GM12878 (cell line): ENCODE measurements around the gene ABCB9. TPM values are rescaled to one million over a fixed set of nuclear protein-coding genes. Genes with fewer than 3 reads are reported as not detected.
A peak's percentile ranks its signal among the peaks of the same experiment; 100 is the strongest.

Source experiments
- ATAC-seq: fragments of 200-7000 bp; cut with Tn5 transposase; 3 replicates; pipeline ENCODE4 v1.9.1; 2020; ENCODE audit warnings: mild to moderate bottlenecking, moderate library complexity
- BruUV-seq: library from RNA; stranded (reverse); fragments of 400-500 nt; replicated peaks from 2 replicates; lab custom pipeline; 2021; lab: Mats Ljungman, UMichigan
- CTCF ChIA-PET: fragments of 300-600 bp; sonication (Branson Sonifier 250); formaldehyde crosslinking; extraction: SDS; loops from one replicate; lab custom pipeline; 2021; ENCODE audit warnings: inconsistent platforms; lab: Yijun Ruan, JAX
- POLR2A ChIA-PET: fragments of 350-600 bp; formaldehyde crosslinking; extraction: SDS; loops from one replicate; lab custom pipeline; 2021; ENCODE audit warnings: inconsistent platforms; lab: Charles Lee
- RAD21 ChIA-PET: fragments of 300-600 bp; sonication (Branson Sonifier 250); formaldehyde crosslinking; loops from one replicate; lab custom pipeline; 2023; ENCODE audit warnings: antibody characterized with exemption; ENCODE audit not compliant: unreplicated experiment; lab: Charles Lee
- SMC1A ChIA-PET: fragments of 300-600 bp; sonication (Branson Sonifier 250); formaldehyde crosslinking; loops from one replicate; lab custom pipeline; 2023; ENCODE audit not compliant: unreplicated experiment, uncharacterized antibody; lab: Charles Lee
- DNase-seq: peaks from one replicate; pipeline ENCODE4 v3.0.0-alpha.2; 2011; ENCODE audit warnings: low read depth, low spot score
- FAIRE-seq: peaks from 3 replicates; lab custom pipeline; 2011; peaks lifted over from hg19 to GRCh38; lab: Jason Lieb, UNC
- H2AFZ ChIP-seq: 2 replicates; pipeline ENCODE4 v1.6.0; 2011; ENCODE audit warnings: low read depth, low read length, control low read depth; ENCODE audit not compliant: control insufficient read depth
- H3K27ac ChIP-seq: 2 replicates; pipeline ENCODE4 v1.5.1; 2011; ENCODE audit warnings: control low read depth; ENCODE audit not compliant: control insufficient read depth, insufficient read depth
- H3K27me3 ChIP-seq, 2 experiments: replicated peaks in 1 of 2; 2 replicates each; pipeline versions ENCODE4 v1.6.0 to v1.6.1; 2011; ENCODE audit warnings: low read length in 1 of 2; ENCODE audit not compliant: control insufficient read depth in 2 of 2, insufficient read depth in 2 of 2
- H3K36me3 ChIP-seq, 2 experiments: 2 replicates each; pipeline ENCODE4 v1.5.1; 2011; ENCODE audit warnings: low read length in 1 of 2; ENCODE audit not compliant: control insufficient read depth in 2 of 2, insufficient read depth in 2 of 2
- H3K4me1 ChIP-seq: 2 replicates; pipeline ENCODE4 v1.6.1; 2011; ENCODE audit warnings: mild to moderate bottlenecking, low read length, moderate library complexity, mixed read lengths; ENCODE audit not compliant: control insufficient read depth, insufficient read depth
- H3K4me2 ChIP-seq: 2 replicates; pipeline ENCODE4 v1.6.0; 2011; ENCODE audit warnings: control low read depth; ENCODE audit not compliant: control insufficient read depth, insufficient read depth
- H3K4me3 ChIP-seq: fragments of 200-600 bp; sonication (generic); 2 replicates; pipeline ENCODE4 v1.5.1; 2016
- H3K79me2 ChIP-seq: 2 replicates; pipeline ENCODE4 v1.6.0; 2011; ENCODE audit warnings: low read length; ENCODE audit not compliant: control insufficient read depth, insufficient read depth
- H3K9ac ChIP-seq: 2 replicates; pipeline ENCODE4 v1.8.0; 2011; ENCODE audit warnings: low read length, control low read depth, mixed read lengths; ENCODE audit not compliant: control insufficient read depth, insufficient read depth
- H3K9me3 ChIP-seq: replicated peaks from 3 replicates; pipeline ENCODE4 v1.5.1; 2011; ENCODE audit warnings: mild to moderate bottlenecking, low read length; ENCODE audit not compliant: control insufficient read depth, insufficient read depth
- H4K20me1 ChIP-seq: 2 replicates; pipeline ENCODE4 v1.6.0; 2011; ENCODE audit not compliant: control insufficient read depth, insufficient read depth
- ASH2L ChIP-seq: fragments of 300-600, 200-600 bp; sonication (generic); IDR thresholded peaks from 2 replicates; pipeline ENCODE4 v1.6.1; 2017; ENCODE audit warnings: low read depth, mild to moderate bottlenecking, borderline replicate concordance
- CBX5 ChIP-seq: sonication (generic); IDR thresholded peaks from 2 replicates; pipeline ENCODE4 v1.6.1; 2016; ENCODE audit warnings: low read depth, moderate library complexity, mild to moderate bottlenecking, inconsistent platforms
- EGR1 ChIP-seq, 2 experiments: IDR thresholded peaks; 1 replicate in 1 of 2; 2 replicates in 1 of 2; pipeline ENCODE4 v1.6.1; 2011 to 2012; ENCODE audit warnings: low read depth in 2 of 2, low read length in 2 of 2, borderline replicate concordance in 1 of 2, mild to moderate bottlenecking in 1 of 2, moderate library complexity in 1 of 2
- EP300 ChIP-seq, 2 experiments: fragments of 150-350 bp in 1 of 2; IDR thresholded peaks; 2 replicates each; pipeline ENCODE4 v1.6.1; 2011 to 2012; ENCODE audit warnings: low read depth in 2 of 2, low read length in 2 of 2, borderline replicate concordance in 1 of 2, improper control_type of control experiment in 1 of 2, inconsistent platforms in 1 of 2; ENCODE audit not compliant: control insufficient read depth in 1 of 2
- ETV6 ChIP-seq, 2 experiments: fragments of 450-650 bp in 1 of 2; IDR thresholded peaks in 1 of 2; conservative IDR thresholded peaks in 1 of 2; 2 replicates each; pipeline ENCODE4 v1.6.1; 2014; ENCODE audit warnings: antibody characterized with exemption in 1 of 2, borderline replicate concordance in 1 of 2, low read depth in 1 of 2, mild to moderate bottlenecking in 1 of 2, moderate library complexity in 1 of 2
- HDAC2 ChIP-seq: fragments of 200-600 bp; sonication (generic); IDR thresholded peaks from 2 replicates; pipeline ENCODE4 v1.6.1; 2017
- MTA2 ChIP-seq: fragments of 450-650 bp; IDR thresholded peaks from 2 replicates; pipeline ENCODE4 v1.6.1; 2016; ENCODE audit warnings: low read depth, mild to moderate bottlenecking, moderate library complexity
- NR2C1 ChIP-seq: fragments of 450-650 bp; IDR thresholded peaks from 2 replicates; pipeline ENCODE4 v1.6.1; 2017; ENCODE audit warnings: antibody characterized with exemption, mild to moderate bottlenecking, moderate library complexity
- NR2F1 ChIP-seq: fragments of 450-650 bp; conservative IDR thresholded peaks from 2 replicates; pipeline ENCODE4 v1.6.1; 2017; ENCODE audit warnings: mild to moderate bottlenecking
- POLR2AphosphoS2 ChIP-seq: IDR thresholded peaks from 2 replicates; pipeline ENCODE4 v1.6.1; 2011; ENCODE audit warnings: low read depth, mild to moderate bottlenecking, low read length, improper control_type of control experiment, moderate library complexity
- RBBP5 ChIP-seq: fragments of 200-600 bp; sonication (generic); conservative IDR thresholded peaks from 2 replicates; pipeline ENCODE4 v1.6.1; 2016
- RELA ChIP-seq: fragments of 450-650 bp; IDR thresholded peaks from 2 replicates; pipeline ENCODE4 v1.8.0; 2014; ENCODE audit warnings: borderline replicate concordance; ENCODE audit not compliant: partially characterized antibody
- REST ChIP-seq: IDR thresholded peaks from 2 replicates; pipeline ENCODE4 v1.6.1; 2012; ENCODE audit warnings: mild to moderate bottlenecking, low read depth, low read length
- SMAD1 ChIP-seq: fragments of 450-650 bp; IDR thresholded peaks from 2 replicates; pipeline ENCODE4 v1.6.1; 2018; ENCODE audit warnings: mild to moderate bottlenecking, low read depth; ENCODE audit not compliant: partially characterized antibody
- SMAD5 ChIP-seq: IDR thresholded peaks from 2 replicates; pipeline ENCODE4 v1.6.1; 2016; ENCODE audit warnings: antibody characterized with exemption, low read depth
- SMARCA5 ChIP-seq: fragments of 450-650 bp; IDR thresholded peaks from 2 replicates; pipeline ENCODE4 v1.6.1; 2017; ENCODE audit warnings: mild to moderate bottlenecking
- SRF ChIP-seq, 2 experiments: IDR thresholded peaks; 2 replicates each; pipeline ENCODE4 v1.6.1; 2011; ENCODE audit warnings: low read depth in 2 of 2, low read length in 2 of 2, mild to moderate bottlenecking in 1 of 2, moderate library complexity in 1 of 2
- YY1 ChIP-seq: IDR thresholded peaks from 2 replicates; pipeline ENCODE4 v1.6.1; 2011; ENCODE audit warnings: low read depth, mild to moderate bottlenecking, low read length
- ZBED1 ChIP-seq: IDR thresholded peaks from 2 replicates; pipeline ENCODE4 v1.6.1; 2016; ENCODE audit warnings: borderline replicate concordance
- WGBS: methylation state at CpG from one replicate; pipeline ENCODE4 v1.1.6; 2016; ENCODE audit warnings: low lambda C conversion rate; ENCODE audit not compliant: insufficient replicate concordance, insufficient coverage; ENCODE audit errors: missing lambda C conversion rate; 5-methylcytosine and 5-hydroxymethylcytosine counted together
- in situ Hi-C: fragments of 300-500 bp; cut with MboI; formaldehyde crosslinking; loops from 9 replicates; pipeline ENCODE4 v1.14.3; 2018; ENCODE audit warnings: mixed read lengths
- intact Hi-C: fragments of 100-400 bp; cut with micrococcal nuclease; formaldehyde crosslinking; loops from one replicate; pipeline ENCODE4 v1.14.2; 2022; ENCODE audit not compliant: unreplicated experiment
- polyA plus RNA-seq, 11 experiments: library from polyadenylated mRNA; depleted of rRNA in 4 of 11; unstranded in 6 of 11; stranded (reverse) in 5 of 11; fragments of >200 nt; fragmentation: Nextera tagmentation in 4 of 11; fragmentation: Illumina TruSeq in 1 of 11; extraction: Ambion mirVana in 4 of 11; extraction: Trizol in 1 of 11; gene quantifications; 1 replicate in 1 of 11; 2 replicates in 10 of 11; pipeline versions ENCODE4 v1.2.1 to v1.2.3, GENCODE V29; 2011 to 2016; ENCODE audit warnings: inconsistent platforms in 2 of 11, missing spikeins in 2 of 11, low read depth in 1 of 11
- total RNA-seq, 4 experiments: library from RNA; depleted of rRNA in 3 of 4; stranded (reverse); fragments of >200 nt in 3 of 4; fragmentation: Illumina TruSeq in 1 of 4; extraction: Trizol in 1 of 4; gene quantifications; 2 replicates each; pipeline versions ENCODE4 v1.2.1 to v1.2.3, GENCODE V29; 2013 to 2021
- TF ChIP-seq, protein P1 (sequence below): fragments of 450-650 bp; IDR thresholded peaks from 2 replicates; pipeline ENCODE4 v1.6.1; 2016; ENCODE audit warnings: mild to moderate bottlenecking

The ABCB9 gene
- total and polyA plus RNA-seq, 10 of the 15 experiments (the other 5 are each of a cell fraction or from before 2014, with no cell fraction given), result 0.37 to 4.9 (median 3.1) TPM

DNA sequence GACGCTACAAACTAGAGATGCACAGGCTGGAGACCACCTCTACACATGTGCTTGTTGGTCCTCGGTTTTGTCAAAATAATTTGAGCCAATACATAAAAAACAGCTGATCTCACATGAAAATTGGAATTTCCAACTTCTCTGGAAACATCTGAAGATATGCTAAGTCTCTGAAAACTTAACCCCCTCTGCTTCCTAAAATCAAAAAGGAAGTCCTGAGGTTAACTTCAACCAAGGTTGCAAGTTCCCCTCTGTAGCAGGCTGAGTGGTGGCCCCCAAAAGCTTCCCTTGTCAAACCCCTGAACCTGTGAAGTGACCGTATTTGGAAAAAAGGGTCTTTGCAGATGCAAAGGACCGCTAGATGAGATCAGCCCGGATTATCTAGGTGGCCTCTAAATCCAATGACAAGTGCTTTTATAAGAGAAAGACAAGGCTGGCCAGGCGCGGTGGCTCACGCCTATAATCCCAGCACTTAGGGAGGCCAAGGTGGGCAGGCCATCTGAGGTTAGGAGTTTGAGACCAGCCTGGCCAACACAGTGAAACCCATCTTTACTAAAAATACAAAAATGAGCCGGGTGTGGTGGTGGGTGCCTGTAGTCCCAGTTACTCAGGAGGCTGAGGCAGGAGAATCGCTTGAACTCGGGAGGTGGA is 38.4 kb downstream of the ABCB9 start:
- FAIRE-seq (peak; percentile 49), DNase-seq (no peak), ATAC-seq (no peak)
- H3K27me3 ChIP-seq, result no peaks in the 10 kb centered on the region
- H4K20me1 ChIP-seq, result no peaks in the 10 kb centered on the region
- BruUV-seq, result no TSS peak
- peak overlapping the region; percentile 47; the same call in 1 of the 2 replicates for H3K27ac ChIP-seq
- WGBS, result 78% methylated on average over 11 of the region's 11 CpGs
- TF ChIP-seq SMAD5 (no peak), NR2C1 (no peak), POLR2AphosphoS2 (no peak), RBBP5 (no peak), NR2F1 (no peak), YY1 (no peak), SRF (IDR thresholded peaks at IDR 0.05; ENCODE audit: low read depth in 2 of 2, low read length in 2 of 2) (no peak), MTA2 (no peak), HDAC2 (no peak), RELA (no peak), SMAD1 (no peak), ZBED1 (no peak), EP300 (IDR thresholded peaks at IDR 0.05; ENCODE audit: borderline replicate concordance in 1 of 2, control insufficient read depth in 1 of 2, low read depth in 2 of 2, low read length in 2 of 2) (no peak), ASH2L (no peak), SMARCA5 (no peak), ETV6 (conservative IDR thresholded peaks at IDR 0.05 in 1 of 2, IDR thresholded peaks at IDR 0.05 in 1 of 2; ENCODE audit: borderline replicate concordance in 1 of 2, low read depth in 1 of 2) (no peak), REST (no peak), CBX5 (no peak), EGR1 (IDR thresholded peaks at IDR 0.05; ENCODE audit: borderline replicate concordance in 1 of 2, low read depth in 2 of 2, low read length in 2 of 2) (no peak)
- TF ChIP-seq, protein P1, sequence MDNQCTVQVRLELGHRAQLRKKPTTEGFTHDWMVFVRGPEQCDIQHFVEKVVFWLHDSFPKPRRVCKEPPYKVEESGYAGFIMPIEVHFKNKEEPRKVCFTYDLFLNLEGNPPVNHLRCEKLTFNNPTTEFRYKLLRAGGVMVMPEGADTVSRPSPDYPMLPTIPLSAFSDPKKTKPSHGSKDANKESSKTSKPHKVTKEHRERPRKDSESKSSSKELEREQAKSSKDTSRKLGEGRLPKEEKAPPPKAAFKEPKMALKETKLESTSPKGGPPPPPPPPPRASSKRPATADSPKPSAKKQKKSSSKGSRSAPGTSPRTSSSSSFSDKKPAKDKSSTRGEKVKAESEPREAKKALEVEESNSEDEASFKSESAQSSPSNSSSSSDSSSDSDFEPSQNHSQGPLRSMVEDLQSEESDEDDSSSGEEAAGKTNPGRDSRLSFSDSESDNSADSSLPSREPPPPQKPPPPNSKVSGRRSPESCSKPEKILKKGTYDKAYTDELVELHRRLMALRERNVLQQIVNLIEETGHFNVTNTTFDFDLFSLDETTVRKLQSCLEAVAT, result no peak
- intact Hi-C loops (no loop called here), in situ Hi-C loops (no loop called here)
- H3K36me3 ChIP-seq, result no peaks in the 10 kb centered on the region
- no peaks in the 10 kb centered on the region; the same call in 2 of the 3 replicates for H3K9me3 ChIP-seq
- ChIA-PET CTCF (interaction anchor here (1.3 kb wide), 1 partner anchor 37 kb away, joined by 3 read pairs; no protein-coding TSS in a partner anchor), SMC1A (interaction anchor here (0.6 to 2.2 kb wide), 6 partner anchors 13 to 41 kb away, joined by 3 to 14 read pairs (median 4); no protein-coding TSS in a partner anchor), POLR2A (no interaction called here), RAD21 (interaction anchor here (0.7 to 1.8 kb wide), 3 partner anchors 19 to 68 kb away, joined by 3 to 9 read pairs (median 6); no protein-coding TSS in a partner anchor)
- H3K9ac ChIP-seq, result no peak overlapping the region
- no peak overlapping the region for H3K4me3 ChIP-seq
- H3K79me2 ChIP-seq, result no peaks in the 10 kb centered on the region
- peaks cover 31% of the 10 kb centered on the region for H3K4me1 ChIP-seq
- H3K4me2 ChIP-seq, result no peak overlapping the region
- no peak overlapping the region for H2AFZ ChIP-seq
